Iris pigment epithelial cell (primary cell): ENCODE measurements around the gene IL1R1.
A peak's percentile ranks its signal among the peaks of the same experiment; 100 is the strongest.
"Not testable (repeated sequence)": the region's sequence is repeated elsewhere in the genome, so short reads cannot be mapped to it uniquely, and the experiment has no call there.

ENCODE experiments used
- DNase-seq: peaks from one replicate; pipeline ENCODE4 v3.0.0-alpha.2; 2011; ENCODE audit warnings: low read depth

IL1R1 gene

DNA sequence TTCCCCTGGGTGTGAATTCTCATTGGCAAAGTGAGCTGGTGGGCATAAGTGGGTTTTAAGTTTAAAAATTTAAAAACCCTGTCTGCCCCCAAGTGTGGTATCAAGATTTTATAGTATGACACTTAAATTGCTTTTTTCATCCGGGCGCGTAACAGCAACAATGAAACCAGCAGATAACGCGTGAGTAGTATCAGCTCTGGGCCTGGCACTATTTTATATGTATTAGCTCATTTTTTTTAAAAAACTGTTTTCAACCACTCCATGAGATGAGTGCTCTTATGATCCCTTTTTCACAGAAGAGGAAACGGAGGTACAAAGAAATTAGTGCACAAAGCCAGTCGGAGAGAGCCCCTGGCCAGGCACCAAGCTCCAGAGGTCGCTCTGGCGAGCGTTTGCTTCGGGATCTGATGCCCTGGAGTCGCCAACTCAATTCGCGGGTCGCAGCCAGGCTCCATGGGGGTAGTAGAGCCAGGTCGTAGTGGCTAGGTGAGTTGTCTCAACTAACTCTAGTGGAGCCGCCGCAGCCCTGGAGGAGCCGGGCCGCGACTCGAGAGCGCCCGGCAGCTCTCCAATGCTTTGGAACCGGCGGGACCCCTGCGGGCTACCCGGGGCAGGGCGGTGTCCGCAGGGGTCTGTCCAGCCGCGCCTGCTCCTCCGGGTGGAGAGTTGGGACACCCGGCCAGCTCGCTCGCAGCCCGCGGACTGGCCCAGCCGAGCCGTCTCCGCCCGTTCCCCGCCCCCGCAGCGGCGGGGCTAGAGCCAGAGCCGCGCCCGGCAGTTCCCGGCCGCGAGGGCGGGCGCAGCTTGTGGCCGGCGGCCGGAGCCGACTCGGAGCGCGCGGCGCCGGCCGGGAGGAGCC is at the start of gene IL1R1:
TSS of gene IL1R1 (plus strand) at position 777 of the 859 bp plus-strand sequence. CDS start 14,979 bp downstream, outside the sequence.
- peak; percentile 83 for DNase-seq

DNA sequence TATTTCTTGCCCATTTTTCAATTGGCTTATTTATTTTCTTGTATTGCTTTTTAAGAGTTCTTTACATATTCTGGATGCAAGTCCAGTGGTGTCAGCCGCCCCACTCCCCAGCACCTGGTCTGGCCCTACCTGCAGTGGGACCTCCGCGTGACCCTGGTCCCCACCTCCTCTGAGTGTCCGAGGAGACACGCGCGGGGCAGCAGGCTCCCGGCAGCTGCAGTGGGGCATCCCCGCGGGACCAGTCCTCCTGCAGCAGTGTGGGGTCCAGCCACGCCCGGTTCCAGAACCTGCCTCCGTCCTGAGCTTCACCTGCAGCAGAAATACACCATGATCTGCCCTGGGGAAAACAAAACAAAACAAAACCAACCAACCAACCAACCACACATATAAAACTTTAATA is 48.9 kb upstream of the IL1R1 start:
- no peak for DNase-seq

- peak; percentile 97 for DNase-seq
Observed at GRCh38 chr2:102094917-102095316, 47.6 kb upstream of the IL1R1 start.

DNA sequence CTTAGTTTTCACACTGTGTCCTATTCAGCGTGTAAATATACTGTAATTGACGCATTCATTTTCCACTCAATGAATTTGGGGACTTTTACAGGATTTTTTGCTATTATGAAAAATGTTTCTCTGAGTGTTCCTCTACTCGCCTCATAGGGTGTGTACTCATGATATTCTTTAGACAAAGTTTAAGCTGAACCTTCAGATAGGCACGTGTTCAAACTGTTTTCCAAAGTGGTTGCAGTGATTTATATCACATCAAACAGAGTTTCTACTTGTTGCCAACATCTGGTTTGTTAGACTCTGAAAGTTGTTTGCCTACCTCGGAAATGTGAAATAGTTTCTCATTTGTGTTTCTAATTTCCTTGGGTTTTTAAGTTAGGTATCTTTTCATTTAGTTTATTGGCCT is 46.4 kb upstream of the IL1R1 start:
- DNase-seq, result no peak

- DNase-seq, result no peak
Observed at GRCh38 chr2:102098756-102099155, 43.8 kb upstream of the IL1R1 start.

DNA sequence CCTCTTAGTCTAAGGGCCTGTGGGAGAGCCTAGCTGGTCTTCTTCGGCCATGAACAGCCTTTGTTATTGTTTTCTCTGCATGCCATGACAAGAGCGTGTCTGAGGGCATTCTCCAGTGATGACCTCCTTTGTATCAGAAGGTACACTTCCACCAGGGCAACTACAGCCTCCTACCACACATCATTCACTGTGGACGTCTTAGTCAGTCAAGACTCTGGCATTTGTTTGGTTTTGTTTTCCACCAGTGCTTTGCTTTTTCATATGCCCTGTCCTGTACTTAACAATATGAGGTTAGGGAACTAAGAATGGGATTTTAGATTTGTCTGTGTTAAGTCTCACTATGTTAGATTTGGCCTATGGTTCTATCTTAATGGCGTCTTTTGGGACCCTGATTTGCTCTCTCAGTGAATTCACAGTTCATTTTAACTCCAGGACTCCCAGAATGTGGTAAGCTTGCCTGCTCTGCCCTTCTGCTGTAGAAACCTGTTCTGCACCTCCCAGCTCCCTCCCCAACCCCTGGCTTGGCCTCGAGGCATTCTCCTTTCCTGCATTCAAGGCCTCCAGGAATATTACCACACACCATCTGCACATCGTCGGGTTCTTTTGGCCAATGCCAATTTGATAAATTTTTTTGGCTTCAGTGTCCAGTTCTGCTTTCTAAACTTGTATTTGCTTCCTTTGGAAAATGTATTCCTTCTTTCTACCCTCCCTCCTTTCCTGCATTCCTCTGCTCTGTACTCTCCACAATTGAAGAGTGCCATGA is 42.8 kb upstream of the IL1R1 start:
- DNase-seq, result no peak

- peak; percentile 61 for DNase-seq
Observed at GRCh38 chr2:102100371-102101096, 42.0 kb upstream of the IL1R1 start.

GRCh38 chr2:102101097-102101848 is 41.3 kb upstream of the IL1R1 start:
- DNase-seq, result no peak

DNA sequence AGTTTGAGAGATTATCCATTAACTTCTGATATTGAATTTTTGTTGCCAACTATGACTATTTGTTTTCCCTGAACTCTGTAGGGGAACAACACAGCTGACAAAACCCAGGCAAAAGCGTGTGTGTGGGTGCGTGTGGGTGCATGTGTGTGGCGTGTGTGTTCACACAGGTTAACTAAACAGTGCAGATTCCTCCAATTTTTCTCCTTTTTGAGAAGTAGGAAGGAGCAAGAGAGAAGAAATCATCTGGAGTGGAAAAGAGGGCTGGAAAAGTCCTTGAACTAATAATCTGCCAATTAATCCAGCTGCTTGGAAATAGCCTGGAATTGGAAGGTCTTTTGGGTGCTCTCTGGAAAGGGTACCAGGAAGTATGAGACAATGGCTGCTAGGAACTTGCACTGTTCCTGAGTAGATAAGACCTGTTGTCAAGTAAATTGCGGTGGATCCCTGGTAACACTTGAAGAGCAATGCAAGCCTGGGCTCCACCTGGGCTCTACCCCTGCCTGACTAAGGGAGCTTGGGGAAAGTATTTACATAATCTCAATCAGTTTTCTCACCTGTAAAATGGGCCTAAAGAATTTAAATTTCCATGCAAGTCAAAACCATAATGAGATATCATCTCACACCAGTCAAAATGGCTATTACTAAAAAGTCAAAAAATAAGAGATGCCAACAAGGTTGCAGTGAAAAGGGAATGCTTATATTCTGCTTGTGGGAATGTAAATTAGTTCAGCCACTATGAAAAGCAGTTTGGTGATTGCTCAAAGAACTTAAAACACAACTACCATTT is 40.5 kb upstream of the IL1R1 start:
- DNase-seq, result no peak

DNA sequence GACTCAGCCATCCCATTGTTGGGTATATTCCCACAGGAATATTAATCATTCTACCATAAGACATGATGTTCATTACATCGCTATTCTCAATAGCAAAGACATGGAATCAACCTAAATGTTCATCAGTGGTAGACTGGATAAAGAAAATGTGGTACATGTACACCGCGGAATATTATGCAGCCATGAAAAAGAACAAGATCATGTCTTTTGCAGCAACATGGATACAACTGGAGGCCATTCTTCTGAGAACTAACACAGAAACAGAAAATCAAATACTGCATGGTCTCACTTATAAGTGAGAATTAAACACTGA is 40.0 kb upstream of the IL1R1 start:
- not testable (repeated sequence) for DNase-seq

GRCh38 chr2:102103284-102103683 is 39.3 kb upstream of the IL1R1 start:
- no peak for DNase-seq

DNA sequence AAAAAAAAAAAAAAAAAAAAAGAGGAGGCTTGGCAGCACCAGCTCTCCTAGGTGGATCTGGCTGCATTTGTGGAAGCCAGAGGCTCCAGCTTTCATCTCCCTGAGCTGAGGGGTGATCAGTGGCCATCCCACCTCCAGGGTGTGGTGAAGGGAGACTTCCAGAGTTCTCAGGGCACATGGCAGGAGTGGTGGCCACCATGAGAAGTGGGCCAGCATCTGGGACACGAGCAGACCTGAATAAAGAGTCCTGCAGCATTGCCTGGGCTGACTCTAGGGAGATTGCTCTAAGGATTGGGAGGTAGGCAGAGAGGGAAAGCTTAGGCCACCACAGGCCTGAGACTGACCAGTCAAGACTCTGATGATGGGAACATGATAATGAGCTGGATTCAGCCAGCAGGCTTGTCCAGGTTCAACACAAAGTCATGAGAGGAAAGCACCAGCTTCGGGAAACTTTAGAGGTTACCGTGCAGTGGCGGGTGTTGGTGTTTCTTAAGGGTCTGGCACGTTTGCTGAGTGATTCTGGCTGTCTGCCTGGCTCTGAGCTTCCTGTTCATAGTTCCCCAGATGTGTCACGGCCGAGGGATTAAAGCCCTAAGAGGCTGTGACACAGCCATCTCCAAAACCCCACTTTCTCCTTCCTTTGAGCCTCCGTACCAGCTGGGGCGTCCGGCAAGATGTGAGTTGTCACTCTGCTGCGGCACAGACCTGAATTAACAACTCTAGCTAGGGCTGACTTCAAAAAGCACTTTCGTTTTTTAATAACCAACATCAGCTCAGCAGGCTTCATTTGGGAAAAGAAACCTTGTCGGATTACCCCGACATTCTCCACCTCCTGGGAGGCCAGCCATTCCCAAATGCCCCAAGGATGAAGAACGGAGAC is 38.3 kb upstream of the IL1R1 start:
- peak; percentile 96 for DNase-seq

DNA sequence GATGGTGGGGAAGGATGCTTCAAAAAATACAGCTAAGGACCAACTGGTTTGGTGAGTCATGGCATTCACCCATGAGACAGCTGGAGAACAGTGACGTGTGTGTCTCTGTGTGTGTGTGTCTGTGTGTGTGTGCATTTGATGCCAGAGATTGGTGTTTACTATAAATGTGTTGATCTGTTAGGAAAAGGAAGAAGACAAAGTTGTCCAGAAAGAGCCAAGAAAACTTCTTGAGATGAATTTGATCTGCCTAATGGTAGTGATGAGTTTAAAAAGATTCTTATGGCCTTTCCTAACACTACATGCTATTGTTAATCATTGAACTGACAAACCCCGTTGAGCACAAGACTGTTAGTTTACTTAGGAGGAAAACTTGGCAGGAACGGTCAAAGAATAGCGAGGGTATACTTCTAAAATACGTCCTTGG is 36.4 kb upstream of the IL1R1 start:
- peak; percentile 91 for DNase-seq

GRCh38 chr2:102106813-102107740 is 35.5 kb upstream of the IL1R1 start:
- not testable (repeated sequence) for DNase-seq

GRCh38 chr2:102107741-102108070 is 34.8 kb upstream of the IL1R1 start:
- peak; percentile 80 for DNase-seq

DNA sequence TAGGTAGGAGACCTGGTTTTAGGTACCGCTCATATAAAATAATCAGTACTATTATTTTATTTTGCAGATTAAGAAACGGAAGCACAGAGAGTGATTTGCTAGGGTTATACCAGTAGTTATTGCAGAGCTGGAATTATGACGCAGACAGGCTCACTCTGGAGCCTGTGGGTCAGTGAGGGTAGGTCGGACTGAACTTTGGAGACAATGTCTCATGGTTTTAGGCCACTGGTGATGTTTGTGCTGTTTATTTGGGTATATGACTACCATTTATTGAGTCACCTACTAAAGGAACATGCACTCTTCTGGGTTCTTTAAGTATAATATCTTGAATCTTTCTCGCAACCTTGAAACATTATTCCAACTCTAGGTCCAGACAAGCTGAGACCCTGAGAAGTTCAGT is 33.5 kb upstream of the IL1R1 start:
- DNase-seq, result peak; percentile 52

- DNase-seq, result no peak
Observed at GRCh38 chr2:102110171-102110570, 32.4 kb upstream of the IL1R1 start.

GRCh38 chr2:102110596-102111334 is 31.8 kb upstream of the IL1R1 start:
- DNase-seq, result no peak
